ENCODE measurements around the gene AOX1.
"Not testable (repeated sequence)": the region's sequence is repeated elsewhere in the genome, so short reads cannot be mapped to it uniquely, and the experiment has no call there.

AOX1 gene

DNA sequence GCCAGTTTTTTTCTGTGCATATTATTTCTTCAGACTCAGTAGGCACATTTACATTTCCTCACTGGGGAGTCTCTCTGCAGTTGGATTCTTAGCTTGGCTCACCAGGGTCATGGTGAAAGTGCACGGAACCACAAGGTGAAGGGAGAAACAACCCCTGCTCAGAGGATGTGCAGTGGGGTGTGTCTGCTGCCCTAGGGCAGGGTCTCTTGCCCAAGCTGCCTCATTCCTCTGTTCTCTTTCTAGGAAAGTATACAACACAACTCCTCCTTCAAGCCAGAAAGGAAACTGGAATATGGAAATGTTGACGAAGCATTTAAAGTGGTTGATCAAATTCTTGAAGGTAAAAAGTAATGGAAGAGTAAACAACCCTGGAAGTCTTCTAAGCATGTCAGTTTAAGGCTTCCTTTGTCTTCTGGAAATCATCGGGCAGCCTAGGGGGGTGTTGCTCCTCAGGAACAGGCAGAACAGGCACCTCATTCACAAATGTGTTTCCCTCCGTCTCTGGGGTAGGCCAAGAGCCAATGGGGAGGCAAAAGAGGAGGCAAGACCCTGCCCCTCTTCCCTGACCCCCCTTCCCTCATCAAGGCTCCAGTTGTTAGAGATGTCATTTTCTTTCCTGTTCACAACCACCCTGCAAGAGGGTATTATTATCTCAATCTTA, 41.4 kb downstream of the AOX1 start:
- WGBS, 2 experiments (ENCODE audit: insufficient coverage in 2 of 2): 85% methylated on average over 2 of the region's 4 CpGs; no CpG with 5 or more reads in 1 of the 2 experiments
- Histone ChIP-seq H3K4me3 (ENCODE audit: extremely low read depth, insufficient read depth, low read length, poor library complexity, severe bottlenecking) (no peak overlapping the region), H3K4me1 (ENCODE audit: control insufficient read depth, insufficient read depth, low read length, poor library complexity, severe bottlenecking) (peaks cover 6% of the 10 kb centered on the region), H3K27ac (ENCODE audit: low read depth, low read length, severe bottlenecking) (no peak overlapping the region), H3K9me3 (ENCODE audit: control insufficient read depth, low read length) (no peaks in the 10 kb centered on the region), H3K36me3 (ENCODE audit: control insufficient read depth, insufficient read depth, low read length) (no peaks in the 10 kb centered on the region)

DNA sequence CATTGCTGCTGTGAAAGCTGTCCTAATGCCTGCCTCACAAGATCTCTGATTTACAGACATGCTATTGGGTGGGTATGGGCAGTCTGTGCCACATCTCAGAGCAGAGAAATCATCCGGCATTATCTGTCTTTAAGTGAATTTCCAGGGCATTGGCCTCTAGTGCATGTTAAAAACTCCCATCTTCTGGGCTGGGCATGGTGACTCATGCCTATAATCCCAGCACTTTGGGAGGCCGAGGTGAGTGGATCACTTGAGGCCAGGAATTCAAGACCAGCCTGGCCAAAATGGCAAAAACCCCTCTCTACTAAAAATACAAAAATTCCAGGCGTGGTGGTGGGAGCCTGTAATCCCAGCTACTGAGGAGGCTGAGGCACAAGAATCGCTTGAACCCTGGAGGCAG, 42.6 kb downstream of the AOX1 start:
- WGBS, 2 experiments (ENCODE audit: insufficient coverage in 2 of 2): 68 to 80% methylated on average over 1 to 4 of the region's 4 CpGs
- H3K4me1 ChIP-seq (ENCODE audit: control insufficient read depth, insufficient read depth, low read length, poor library complexity, severe bottlenecking); H3K4me3 ChIP-seq (ENCODE audit: extremely low read depth, insufficient read depth, low read length, poor library complexity, severe bottlenecking); H3K36me3 ChIP-seq (ENCODE audit: control insufficient read depth, insufficient read depth, low read length); H3K9me3 ChIP-seq (ENCODE audit: control insufficient read depth, low read length); H3K27ac ChIP-seq (ENCODE audit: low read depth, low read length, severe bottlenecking): not testable (repeated sequence)

DNA sequence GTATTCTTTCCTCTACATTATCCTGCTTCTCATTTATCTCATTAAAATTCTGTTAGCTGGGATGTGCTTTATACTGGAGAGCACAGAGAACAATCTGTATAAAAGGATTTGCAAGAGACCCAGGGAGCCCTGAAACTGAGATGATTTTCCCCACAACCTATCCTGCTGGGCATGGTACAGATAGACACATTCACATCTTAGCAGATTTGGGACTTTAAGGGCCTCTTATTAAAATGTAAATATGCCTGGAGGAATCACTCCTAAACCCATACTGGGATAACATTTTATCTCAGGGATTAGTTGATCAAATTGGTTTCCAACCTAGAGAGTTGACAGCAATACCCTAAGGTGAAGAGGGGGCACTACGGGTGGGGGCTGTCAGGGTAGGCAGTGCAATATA, 45.5 kb downstream of the AOX1 start:
- Histone ChIP-seq H3K36me3 (ENCODE audit: control insufficient read depth, insufficient read depth, low read length) (no peaks in the 10 kb centered on the region), H3K4me3 (ENCODE audit: extremely low read depth, insufficient read depth, low read length, poor library complexity, severe bottlenecking) (no peak overlapping the region), H3K27ac (ENCODE audit: low read depth, low read length, severe bottlenecking) (no peak overlapping the region), H3K9me3 (ENCODE audit: control insufficient read depth, low read length) (no peaks in the 10 kb centered on the region), H3K4me1 (ENCODE audit: control insufficient read depth, insufficient read depth, low read length, poor library complexity, severe bottlenecking) (peaks cover 6% of the 10 kb centered on the region)
- WGBS, 2 experiments (ENCODE audit: insufficient coverage in 2 of 2): 100% methylated on average over 1 of the region's 1 CpG; no CpG with 5 or more reads in 1 of the 2 experiments

DNA sequence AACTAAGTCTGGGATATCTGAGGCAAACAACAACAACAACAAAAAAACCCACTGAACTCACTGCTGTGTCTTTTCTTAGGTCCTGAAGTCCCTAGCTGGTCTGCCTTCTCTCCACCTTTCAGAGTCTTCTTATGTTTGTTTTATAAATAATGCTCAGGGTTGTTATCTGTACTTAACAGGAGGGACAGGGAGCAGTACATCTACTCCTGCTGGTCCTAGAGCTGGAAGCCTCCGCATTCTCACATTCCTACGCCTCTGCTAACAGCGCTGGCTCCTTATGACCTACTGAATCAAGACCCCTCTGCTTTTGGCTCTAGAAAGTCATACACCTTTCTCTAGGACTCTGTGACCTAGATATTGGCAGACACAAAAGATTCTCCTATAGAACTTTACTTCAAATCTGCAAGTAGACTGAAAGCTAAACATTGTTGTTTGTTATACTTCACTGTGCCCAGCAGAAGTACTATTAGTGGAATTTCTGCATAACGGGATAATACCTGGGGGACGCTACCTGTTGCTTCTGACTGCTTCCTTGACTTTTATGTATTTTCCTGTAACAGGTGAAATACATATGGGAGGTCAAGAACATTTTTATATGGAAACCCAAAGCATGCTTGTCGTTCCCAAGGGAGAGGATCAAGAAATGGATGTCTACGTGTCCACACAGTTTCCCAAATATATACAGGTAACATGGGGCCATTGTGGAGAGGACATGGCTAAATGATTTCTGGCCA, 48.6 kb downstream of the AOX1 start:
- Histone ChIP-seq H3K4me3 (ENCODE audit: extremely low read depth, insufficient read depth, low read length, poor library complexity, severe bottlenecking) (no peak overlapping the region), H3K4me1 (ENCODE audit: control insufficient read depth, insufficient read depth, low read length, poor library complexity, severe bottlenecking) (no peaks in the 10 kb centered on the region), H3K36me3 (ENCODE audit: control insufficient read depth, insufficient read depth, low read length) (no peaks in the 10 kb centered on the region), H3K9me3 (ENCODE audit: control insufficient read depth, low read length) (no peaks in the 10 kb centered on the region), H3K27ac (ENCODE audit: low read depth, low read length, severe bottlenecking) (no peak overlapping the region)
- WGBS, 2 experiments (ENCODE audit: insufficient coverage in 2 of 2): 96% methylated on average over 3 to 4 of the region's 7 CpGs

DNA sequence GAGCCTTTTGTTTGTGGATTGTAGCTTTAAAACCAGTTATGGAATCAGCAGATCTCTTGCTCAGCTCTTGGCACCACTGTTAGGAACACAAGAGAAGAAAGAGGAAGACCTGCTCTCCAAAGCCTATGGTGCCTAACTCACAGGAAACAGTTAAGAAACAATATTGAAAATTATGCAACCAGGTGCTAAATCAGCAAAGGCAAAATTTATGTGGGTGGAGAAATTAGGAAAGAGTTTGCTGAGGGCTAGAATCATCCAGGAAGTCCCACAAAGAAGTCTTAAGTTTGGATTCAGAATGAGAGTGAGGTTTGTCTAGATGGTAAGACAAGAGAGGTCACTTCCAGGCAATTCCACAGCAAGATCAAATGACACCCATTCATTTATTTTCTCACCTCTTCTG, 49.4 kb downstream of the AOX1 start:
- Histone ChIP-seq H3K36me3 (ENCODE audit: control insufficient read depth, insufficient read depth, low read length) (no peaks in the 10 kb centered on the region), H3K9me3 (ENCODE audit: control insufficient read depth, low read length) (no peaks in the 10 kb centered on the region), H3K27ac (ENCODE audit: low read depth, low read length, severe bottlenecking) (no peak overlapping the region), H3K4me3 (ENCODE audit: extremely low read depth, insufficient read depth, low read length, poor library complexity, severe bottlenecking) (no peak overlapping the region), H3K4me1 (ENCODE audit: control insufficient read depth, insufficient read depth, low read length, poor library complexity, severe bottlenecking) (no peaks in the 10 kb centered on the region)

DNA sequence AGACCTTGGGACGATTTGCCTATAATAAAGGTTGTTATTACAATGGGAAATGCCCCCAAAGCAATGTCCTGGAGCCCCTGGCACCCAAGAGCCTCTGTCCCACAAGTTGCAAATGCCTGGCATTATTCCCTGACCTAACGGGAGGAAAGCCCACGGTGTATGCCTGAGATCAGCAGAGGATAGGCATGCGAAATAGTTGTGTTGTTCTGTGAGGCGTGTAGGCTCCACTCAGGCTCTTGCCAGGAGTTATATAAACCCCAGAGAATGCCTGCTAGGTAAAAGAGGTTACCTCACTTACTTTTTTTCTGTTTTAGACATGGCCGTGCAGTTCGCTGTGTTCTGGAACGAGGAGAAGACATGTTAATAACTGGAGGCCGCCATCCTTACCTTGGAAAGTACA, 52.1 kb downstream of the AOX1 start:
- H3K27ac ChIP-seq (ENCODE audit: low read depth, low read length, severe bottlenecking): no peak overlapping the region
- H3K4me3 ChIP-seq (ENCODE audit: extremely low read depth, insufficient read depth, low read length, poor library complexity, severe bottlenecking): no peak overlapping the region
- WGBS, 2 experiments (ENCODE audit: insufficient coverage in 2 of 2): 88 to 89% methylated on average over 5 to 7 of the region's 9 CpGs
- no peaks in the 10 kb centered on the region for H3K9me3 ChIP-seq (ENCODE audit: control insufficient read depth, low read length)
- H3K4me1 ChIP-seq (ENCODE audit: control insufficient read depth, insufficient read depth, low read length, poor library complexity, severe bottlenecking): no peaks in the 10 kb centered on the region
- H3K36me3 ChIP-seq (ENCODE audit: control insufficient read depth, insufficient read depth, low read length): no peaks in the 10 kb centered on the region

DNA sequence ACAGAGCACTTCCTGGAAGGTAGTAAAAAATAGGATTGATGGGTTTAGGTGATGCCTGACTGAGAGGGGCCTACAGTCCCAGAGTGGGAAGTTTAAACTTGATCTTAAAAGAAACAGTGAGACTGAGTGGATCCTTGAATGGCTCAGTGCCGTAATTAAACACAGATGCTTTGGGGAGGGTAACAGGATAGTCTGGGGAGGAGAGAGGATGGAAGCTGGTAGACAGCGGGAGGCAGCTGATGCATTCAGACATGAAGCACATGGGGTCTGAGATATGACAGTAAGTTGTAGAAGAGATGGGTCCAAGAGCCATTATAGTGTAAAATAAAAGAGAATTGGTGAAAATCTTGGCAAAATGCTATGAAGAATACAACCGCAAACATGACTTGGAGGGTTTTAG, 54.4 kb downstream of the AOX1 start:
- 94 to 97% methylated on average over 3 of the region's 3 CpGs for WGBS, 2 experiments (ENCODE audit: insufficient coverage in 2 of 2)
- Histone ChIP-seq H3K4me3 (ENCODE audit: extremely low read depth, insufficient read depth, low read length, poor library complexity, severe bottlenecking) (no peak overlapping the region), H3K27ac (ENCODE audit: low read depth, low read length, severe bottlenecking) (no peak overlapping the region), H3K9me3 (ENCODE audit: control insufficient read depth, low read length) (no peaks in the 10 kb centered on the region), H3K36me3 (ENCODE audit: control insufficient read depth, insufficient read depth, low read length) (no peaks in the 10 kb centered on the region), H3K4me1 (ENCODE audit: control insufficient read depth, insufficient read depth, low read length, poor library complexity, severe bottlenecking) (no peaks in the 10 kb centered on the region)

DNA sequence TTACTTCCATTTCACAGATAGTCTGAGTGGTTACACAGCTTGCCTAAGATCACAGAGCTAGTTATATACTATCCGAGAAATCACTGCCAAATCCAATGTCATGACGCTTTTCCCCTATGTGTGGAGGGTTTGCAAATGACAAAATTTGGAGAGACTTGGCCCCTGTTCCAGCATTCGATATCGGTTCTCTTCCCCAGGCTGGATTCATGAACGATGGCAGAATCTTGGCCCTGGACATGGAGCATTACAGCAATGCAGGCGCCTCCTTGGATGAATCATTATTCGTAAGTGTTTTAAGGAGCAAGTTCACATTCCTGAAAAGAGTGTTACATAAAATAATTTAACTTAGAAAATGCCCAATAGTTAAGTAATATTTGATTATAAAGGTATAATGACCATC, 55.1 kb downstream of the AOX1 start:
- Histone ChIP-seq H3K36me3 (ENCODE audit: control insufficient read depth, insufficient read depth, low read length) (no peaks in the 10 kb centered on the region), H3K9me3 (ENCODE audit: control insufficient read depth, low read length) (no peaks in the 10 kb centered on the region), H3K4me3 (ENCODE audit: extremely low read depth, insufficient read depth, low read length, poor library complexity, severe bottlenecking) (no peak overlapping the region), H3K27ac (ENCODE audit: low read depth, low read length, severe bottlenecking) (no peak overlapping the region), H3K4me1 (ENCODE audit: control insufficient read depth, insufficient read depth, low read length, poor library complexity, severe bottlenecking) (no peaks in the 10 kb centered on the region)
- WGBS, 2 experiments (ENCODE audit: insufficient coverage in 2 of 2): 85 to 96% methylated on average over 3 to 4 of the region's 7 CpGs

DNA sequence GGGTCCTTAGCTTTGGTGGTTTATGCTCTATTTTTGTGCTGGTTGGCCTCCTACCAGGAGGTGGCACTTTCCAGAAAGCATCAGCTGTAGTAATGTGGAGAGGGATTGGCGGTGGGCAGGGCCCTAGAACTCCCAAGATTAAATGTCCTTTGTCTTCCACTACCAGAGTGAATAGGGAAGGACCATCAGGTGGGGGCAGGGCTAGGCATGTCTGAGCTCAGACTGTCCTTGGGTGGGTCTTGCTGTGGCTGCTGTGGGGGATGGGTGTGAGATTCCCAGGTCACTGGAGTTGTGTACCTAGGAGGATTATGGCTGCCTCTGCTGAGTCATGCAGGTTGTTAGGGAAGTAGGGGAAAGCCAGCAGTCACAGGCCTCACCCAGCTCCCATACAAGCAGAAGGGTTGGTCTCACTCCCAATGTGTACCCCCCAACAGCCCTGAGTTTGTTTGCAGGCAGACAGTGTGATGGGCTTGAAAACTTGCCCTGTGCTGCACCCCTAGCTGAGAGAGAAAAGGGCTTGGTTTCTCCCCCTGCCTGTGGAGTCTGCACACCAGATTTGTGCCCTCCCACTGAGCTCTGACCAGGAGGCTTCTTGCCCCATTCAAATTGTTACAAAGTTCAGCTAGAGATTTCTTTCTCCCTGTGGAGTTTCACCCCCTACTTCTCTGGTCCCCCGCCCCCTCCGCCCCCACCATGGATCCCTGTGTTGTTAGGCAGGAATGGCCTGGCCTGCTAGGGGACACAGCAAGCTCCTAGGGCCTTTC, 62.9 kb downstream of the AOX1 start:
- H3K4me3 ChIP-seq (ENCODE audit: extremely low read depth, insufficient read depth, low read length, poor library complexity, severe bottlenecking); H3K27ac ChIP-seq (ENCODE audit: low read depth, low read length, severe bottlenecking); H3K36me3 ChIP-seq (ENCODE audit: control insufficient read depth, insufficient read depth, low read length); H3K9me3 ChIP-seq (ENCODE audit: control insufficient read depth, low read length); H3K4me1 ChIP-seq (ENCODE audit: control insufficient read depth, insufficient read depth, low read length, poor library complexity, severe bottlenecking): not testable (repeated sequence)
- WGBS, 2 experiments (ENCODE audit: insufficient coverage in 2 of 2): 90 to 100% methylated on average over 1 to 2 of the region's 3 CpGs

DNA sequence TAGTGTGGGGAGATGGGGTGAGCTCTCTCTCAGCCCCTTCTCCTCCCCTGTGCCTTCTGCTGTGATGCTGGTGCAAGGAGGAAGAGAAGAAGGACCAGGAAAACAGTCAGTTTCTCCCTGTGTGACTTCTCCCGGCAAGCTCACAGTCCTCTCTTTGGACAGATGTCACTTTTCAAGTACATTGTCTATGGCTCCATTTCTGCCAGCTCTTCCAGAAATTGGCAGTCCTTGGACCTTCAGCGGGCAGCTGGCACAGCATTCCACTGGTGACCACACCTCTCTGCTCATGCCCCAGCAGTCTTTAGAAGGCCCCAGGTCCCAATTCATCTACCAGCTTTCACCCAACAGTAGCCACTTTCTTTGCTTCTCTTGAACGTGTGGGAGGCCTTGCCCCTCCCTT, 63.9 kb downstream of the AOX1 start:
- 88 to 89% methylated on average over 2 to 3 of the region's 3 CpGs for WGBS, 2 experiments (ENCODE audit: insufficient coverage in 2 of 2)
- H3K4me1 ChIP-seq (ENCODE audit: control insufficient read depth, insufficient read depth, low read length, poor library complexity, severe bottlenecking): peaks cover 7% of the 10 kb centered on the region
- H3K4me3 ChIP-seq (ENCODE audit: extremely low read depth, insufficient read depth, low read length, poor library complexity, severe bottlenecking): no peak overlapping the region
- H3K36me3 ChIP-seq (ENCODE audit: control insufficient read depth, insufficient read depth, low read length): no peaks in the 10 kb centered on the region
- H3K9me3 ChIP-seq (ENCODE audit: control insufficient read depth, low read length): no peaks in the 10 kb centered on the region
- H3K27ac ChIP-seq (ENCODE audit: low read depth, low read length, severe bottlenecking): no peak overlapping the region

DNA sequence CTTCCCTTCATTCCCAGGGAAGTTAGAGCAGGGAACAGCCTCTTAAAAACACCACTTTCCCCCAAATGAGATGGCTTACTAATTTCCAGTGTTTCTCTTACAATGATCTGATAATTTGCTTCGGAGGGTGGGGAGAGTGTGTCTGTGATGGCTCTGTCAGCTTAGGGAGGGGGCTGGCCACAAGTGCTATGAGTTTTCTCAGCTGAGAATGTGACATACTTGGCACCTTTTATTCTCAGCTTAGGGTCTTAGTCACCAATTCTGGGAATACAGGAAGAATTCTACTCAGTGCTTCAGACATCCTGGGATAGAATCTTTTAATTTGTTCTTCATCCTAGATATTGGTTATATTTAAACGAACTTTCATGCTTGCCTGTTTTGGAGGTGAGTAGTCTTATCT, 64.4 kb downstream of the AOX1 start:
- WGBS, 2 experiments (ENCODE audit: insufficient coverage in 2 of 2): 73% methylated on average over 2 of the region's 2 CpGs; no CpG with 5 or more reads in 1 of the 2 experiments
- Histone ChIP-seq H3K36me3 (ENCODE audit: control insufficient read depth, insufficient read depth, low read length) (no peaks in the 10 kb centered on the region), H3K4me3 (ENCODE audit: extremely low read depth, insufficient read depth, low read length, poor library complexity, severe bottlenecking) (no peak overlapping the region), H3K9me3 (ENCODE audit: control insufficient read depth, low read length) (no peaks in the 10 kb centered on the region), H3K27ac (ENCODE audit: low read depth, low read length, severe bottlenecking) (no peak overlapping the region), H3K4me1 (ENCODE audit: control insufficient read depth, insufficient read depth, low read length, poor library complexity, severe bottlenecking) (peaks cover 7% of the 10 kb centered on the region)

All from mesodermal cell (in vitro differentiated cells).